Femur (tissue), 1 donor: ENCODE results near the gene SPPL2A.
"Not testable (repeated sequence)": the region's sequence is repeated elsewhere in the genome, so short reads cannot be mapped to it uniquely, and the experiment has no call there.

Experiments used
- DNase-seq: peaks from one replicate; pipeline ENCODE4 v3.0.0-alpha.2; 2017

The SPPL2A gene

GRCh38 chr15:50767332-50767861 is 1.9 kb upstream of the SPPL2A start:
- DNase-seq = no peak

GRCh38 chr15:50764461-50765194 is 878 bp downstream of the SPPL2A start:
- no peak for DNase-seq

- no peak for DNase-seq
These were observed 6.7 kb downstream of the SPPL2A start for GRCh38 chr15:50758712-50759205.

- DNase-seq = no peak
These were observed 12.0 kb downstream of the SPPL2A start for GRCh38 chr15:50753463-50753862.

GRCh38 chr15:50751394-50751793 is 14.1 kb downstream of the SPPL2A start:
- DNase-seq = no peak

GRCh38 chr15:50750227-50750705 is 15.2 kb downstream of the SPPL2A start:
- DNase-seq = no peak

GRCh38 chr15:50747523-50747922 is 18.0 kb downstream of the SPPL2A start:
- DNase-seq = no peak

GRCh38 chr15:50744601-50745000 is 20.9 kb downstream of the SPPL2A start:
- DNase-seq = no peak

GRCh38 chr15:50740955-50741354 is 24.6 kb downstream of the SPPL2A start:
- DNase-seq = no peak

- no peak for DNase-seq
These were observed 28.7 kb downstream of the SPPL2A start for GRCh38 chr15:50736823-50737222.

GRCh38 chr15:50735156-50735555 is 30.4 kb downstream of the SPPL2A start:
- DNase-seq = no peak

GRCh38 chr15:50726315-50726714 is 39.2 kb downstream of the SPPL2A start:
- no peak for DNase-seq

- DNase-seq = no peak
These were observed 46.8 kb downstream of the SPPL2A start for GRCh38 chr15:50718700-50719125.

- DNase-seq = no peak
These were observed 53.5 kb downstream of the SPPL2A start for GRCh38 chr15:50712018-50712417.

GRCh38 chr15:50710585-50710984 is 54.9 kb downstream of the SPPL2A start:
- DNase-seq = no peak

- no peak for DNase-seq
These were observed 57.6 kb downstream of the SPPL2A start for GRCh38 chr15:50707878-50708427.

- no peak for DNase-seq
These were observed 62.7 kb downstream of the SPPL2A start for GRCh38 chr15:50702762-50703334.

GRCh38 chr15:50698101-50698500 is 67.4 kb downstream of the SPPL2A start:
- no peak for DNase-seq

GRCh38 chr15:50697109-50697797 is 68.3 kb downstream of the SPPL2A start:
- DNase-seq = no peak

- DNase-seq = not testable (repeated sequence)
These were observed 70.8 kb downstream of the SPPL2A start for GRCh38 chr15:50694634-50695165.

- no peak for DNase-seq
These were observed 78.1 kb downstream of the SPPL2A start for GRCh38 chr15:50687302-50687902.
